Esophagus (tissue), 2 donors: Measurements from ENCODE around the gene MICAL3. TPM values are rescaled to one million over a fixed set of nuclear protein-coding genes. Genes with fewer than 3 reads are reported as not detected.

ENCODE experiments used
- H3K27ac ChIP-seq, 2 donors: one replicate each; pipeline ENCODE4 v1.5.1; 2013; ENCODE audit warnings: low read depth in 2 of 2, mild to moderate bottlenecking in 2 of 2, inconsistent platforms in 1 of 2, low read length in 1 of 2, moderate library complexity in 1 of 2
- H3K27me3 ChIP-seq, 2 donors: one replicate each; pipeline ENCODE4 v1.6.1; 2013; ENCODE audit warnings: low read length in 2 of 2, control low read depth in 1 of 2, mild to moderate bottlenecking in 1 of 2; ENCODE audit not compliant: insufficient read depth in 2 of 2, control insufficient read depth in 1 of 2
- H3K36me3 ChIP-seq, 2 donors: one replicate each; pipeline ENCODE4 v1.6.1; 2013; ENCODE audit warnings: low read length in 1 of 2; ENCODE audit not compliant: control insufficient read depth in 2 of 2, insufficient read depth in 2 of 2
- H3K4me1 ChIP-seq, 2 donors: one replicate each; pipeline ENCODE4 v1.6.1; 2013; ENCODE audit warnings: low read length in 1 of 2; ENCODE audit not compliant: control insufficient read depth in 2 of 2, insufficient read depth in 2 of 2
- H3K4me3 ChIP-seq, 2 donors: one replicate each; pipeline ENCODE4 v1.5.1; 2013; ENCODE audit warnings: low read length in 2 of 2, mild to moderate bottlenecking in 2 of 2, low read depth in 1 of 2, moderate library complexity in 1 of 2
- H3K9me3 ChIP-seq, 2 donors: one replicate each; pipeline ENCODE4 v1.6.1; 2013; ENCODE audit warnings: mild to moderate bottlenecking in 2 of 2, low read depth in 1 of 2, low read length in 1 of 2, moderate library complexity in 1 of 2; ENCODE audit not compliant: control insufficient read depth in 2 of 2, insufficient read depth in 1 of 2
- WGBS, 2 donors: extraction: QIAGEN DNeasy Blood & Tissue Kit; methylation state at CpG; one replicate each; pipeline ENCODE4 v1.1.7; 2013; 5-methylcytosine and 5-hydroxymethylcytosine counted together
- polyA plus RNA-seq, 2 donors: library from polyadenylated mRNA; stranded (reverse); fragments of 200-250 nt; gene quantifications; one replicate each; pipeline ENCODE4 v1.2.3, GENCODE V29; 2013
- donor health status: healthy with polysubstance abuse.
- donor health status: Bipolar disorder and iron deficiency.

MICAL3 gene
- polyA plus RNA-seq, 2 donors = 6.2 to 13.3 TPM

- no peak overlapping the region for H3K4me3 ChIP-seq
- H3K4me1 ChIP-seq = peaks cover 0 to 4% of the 10 kb centered on the region in 2 donors
- peaks cover 7 to 24% of the 10 kb centered on the region in 2 donors for H3K36me3 ChIP-seq
- WGBS, 2 donors = 50 to 72% methylated on average over 8 of the region's 8 CpGs
- no peak overlapping the region for H3K27ac ChIP-seq
- no peaks in the 10 kb centered on the region for H3K9me3 ChIP-seq
- H3K27me3 ChIP-seq = no peaks in the 10 kb centered on the region
These were observed 139.5 kb downstream of the MICAL3 start for GRCh38 chr22:17884893-17885292.

- Histone ChIP-seq H3K9me3 (no peaks in the 10 kb centered on the region), H3K36me3 (peaks cover 7 to 28% of the 10 kb centered on the region in 2 donors), H3K4me3 (no peak overlapping the region), H3K27me3 (no peaks in the 10 kb centered on the region), H3K4me1 (peaks cover 0 to 4% of the 10 kb centered on the region in 2 donors), H3K27ac (peak overlapping the region; percentile 35 to 54)
- 40 to 43% methylated on average over 6 of the region's 6 CpGs for WGBS, 2 donors
These were observed 140.3 kb downstream of the MICAL3 start for GRCh38 chr22:17884084-17884483.

GRCh38 chr22:17883356-17883755, 141.0 kb downstream of the MICAL3 start:
- Histone ChIP-seq H3K27me3 (no peaks in the 10 kb centered on the region), H3K9me3 (no peaks in the 10 kb centered on the region), H3K27ac (no peak overlapping the region), H3K36me3 (peaks cover 7 to 27% of the 10 kb centered on the region in 2 donors), H3K4me3 (no peak overlapping the region), H3K4me1 (peaks cover 0 to 4% of the 10 kb centered on the region in 2 donors)
- 83 to 89% methylated on average over 9 of the region's 9 CpGs for WGBS, 2 donors

- Histone ChIP-seq H3K4me3 (no peak overlapping the region), H3K9me3 (no peaks in the 10 kb centered on the region), H3K27ac (no peak overlapping the region), H3K4me1 (peaks cover 0 to 4% of the 10 kb centered on the region in 2 donors), H3K27me3 (no peaks in the 10 kb centered on the region), H3K36me3 (peaks cover 7 to 27% of the 10 kb centered on the region in 2 donors)
- WGBS, 2 donors = 87 to 90% methylated on average over 8 of the region's 8 CpGs
These were observed 141.6 kb downstream of the MICAL3 start for GRCh38 chr22:17882727-17883126.

- 92 to 93% methylated on average over 2 of the region's 2 CpGs for WGBS, 2 donors
- H3K4me3 ChIP-seq = no peak overlapping the region
- no peak overlapping the region for H3K27ac ChIP-seq
- H3K4me1 ChIP-seq = peaks cover 0 to 4% of the 10 kb centered on the region in 2 donors
- no peaks in the 10 kb centered on the region for H3K9me3 ChIP-seq
- no peaks in the 10 kb centered on the region for H3K27me3 ChIP-seq
- peaks cover 7 to 25% of the 10 kb centered on the region in 2 donors for H3K36me3 ChIP-seq
These were observed 142.2 kb downstream of the MICAL3 start for GRCh38 chr22:17882162-17882561.

GRCh38 chr22:17881366-17881765, 143.0 kb downstream of the MICAL3 start:
- Histone ChIP-seq H3K27me3 (no peaks in the 10 kb centered on the region), H3K27ac (no peak overlapping the region), H3K4me3 (no peak overlapping the region), H3K36me3 (peaks cover 7 to 23% of the 10 kb centered on the region in 2 donors), H3K9me3 (no peaks in the 10 kb centered on the region), H3K4me1 (peaks cover 0 to 4% of the 10 kb centered on the region in 2 donors)
- WGBS, 2 donors = 90% methylated on average over 6 of the region's 6 CpGs

- WGBS, 2 donors = 88 to 89% methylated on average over 10 of the region's 10 CpGs
- Histone ChIP-seq H3K27me3 (no peaks in the 10 kb centered on the region), H3K4me3 (no peak overlapping the region), H3K9me3 (no peaks in the 10 kb centered on the region), H3K27ac (no peak overlapping the region), H3K36me3 (peaks cover 0 to 18% of the 10 kb centered on the region in 2 donors), H3K4me1 (peaks cover 0 to 4% of the 10 kb centered on the region in 2 donors)
These were observed 143.9 kb downstream of the MICAL3 start for GRCh38 chr22:17880468-17880867.

- 90 to 93% methylated on average over 17 of the region's 17 CpGs for WGBS, 2 donors
- H3K36me3 ChIP-seq = peaks cover 0 to 21% of the 10 kb centered on the region in 2 donors
These were observed 144.3 kb downstream of the MICAL3 start for GRCh38 chr22:17880020-17880419.

GRCh38 chr22:17878941-17879340, 145.4 kb downstream of the MICAL3 start:
- H3K36me3 ChIP-seq = peaks cover 0 to 21% of the 10 kb centered on the region in 2 donors
- 74 to 78% methylated on average over 7 of the region's 7 CpGs for WGBS, 2 donors
- H3K4me1 ChIP-seq = peaks cover 0 to under 1% of the 10 kb centered on the region in 2 donors
- H3K4me3 ChIP-seq = no peak overlapping the region
- H3K9me3 ChIP-seq = no peaks in the 10 kb centered on the region
- no peaks in the 10 kb centered on the region for H3K27me3 ChIP-seq
- H3K27ac ChIP-seq = no peak overlapping the region

More at GRCh38 chr22:17880020-17880419, 144.3 kb downstream of the MICAL3 start:
- no peaks in the 10 kb centered on the region for H3K27me3 ChIP-seq
- peaks cover 0 to 4% of the 10 kb centered on the region in 2 donors for H3K4me1 ChIP-seq
- no peak overlapping the region for H3K27ac ChIP-seq
- no peak overlapping the region for H3K4me3 ChIP-seq
- no peaks in the 10 kb centered on the region for H3K9me3 ChIP-seq

- no peak overlapping the region for H3K4me3 ChIP-seq
- H3K27me3 ChIP-seq = no peaks in the 10 kb centered on the region
- H3K36me3 ChIP-seq = peaks cover 0 to 23% of the 10 kb centered on the region in 2 donors
- no peak overlapping the region for H3K27ac ChIP-seq
- 93 to 96% methylated on average over 10 of the region's 10 CpGs for WGBS, 2 donors
- no peaks in the 10 kb centered on the region for H3K4me1 ChIP-seq
- H3K9me3 ChIP-seq = no peaks in the 10 kb centered on the region
These were observed 146.1 kb downstream of the MICAL3 start for GRCh38 chr22:17878186-17878694.
